NCI-H2029 (cell line): ENCODE measurements around the gene SLBP.

ENCODE experiments used
- DNase-seq: peaks from one replicate; lab custom pipeline; 2025; lab: John Stamatoyannopoulos, UW

Gene SLBP

DNA sequence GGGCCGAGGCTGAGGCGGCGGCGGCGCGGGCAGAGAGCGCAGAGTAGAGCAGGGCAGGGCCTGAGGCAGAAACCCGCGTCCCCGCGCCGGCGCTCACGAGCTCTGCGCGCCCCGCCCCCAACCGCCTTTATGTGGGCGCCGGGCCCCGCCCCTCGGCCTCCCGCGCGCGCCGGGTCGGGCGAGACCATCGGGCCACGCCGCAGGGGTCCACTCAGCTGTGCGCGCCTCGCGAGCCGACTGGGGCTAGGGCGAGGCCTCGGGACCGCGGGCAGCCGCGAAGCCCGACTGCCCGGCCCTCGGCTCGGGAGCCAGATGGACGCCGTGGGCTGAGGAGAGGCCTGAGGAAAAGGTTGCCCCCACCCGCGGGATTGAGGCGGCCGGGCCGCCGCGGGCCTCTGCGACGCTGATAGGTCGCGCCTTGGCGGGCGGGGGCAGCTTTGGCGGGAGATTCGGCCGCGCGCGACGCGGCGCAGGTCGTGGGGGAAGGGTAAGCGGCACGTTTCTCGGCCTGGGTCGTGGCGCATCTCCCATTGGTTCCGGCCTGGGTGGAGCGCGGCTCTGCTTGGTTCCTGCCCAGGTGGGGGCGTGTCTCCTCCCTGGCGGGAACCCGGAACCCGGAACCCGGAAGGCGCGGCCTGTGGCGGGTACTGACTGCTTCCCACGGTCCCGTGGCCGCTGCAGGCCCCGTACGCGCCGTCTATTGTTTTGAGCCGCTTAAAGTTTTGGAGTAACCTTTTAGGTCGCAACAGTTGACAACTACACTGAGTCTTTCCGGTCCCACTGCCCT, at the start of gene SLBP:
SLBP (minus strand) TSS at position 104 of the 787 bp plus-strand sequence. CDS start 131 bp downstream, outside the sequence.
- DNase-seq: peak; percentile 97

GRCh38 chr4:1761130-1761689, 49.1 kb upstream of the SLBP start:
- DNase-seq: no peak

- DNase-seq: no peak
These were observed 48.5 kb upstream of the SLBP start for GRCh38 chr4:1760521-1761071.

DNA sequence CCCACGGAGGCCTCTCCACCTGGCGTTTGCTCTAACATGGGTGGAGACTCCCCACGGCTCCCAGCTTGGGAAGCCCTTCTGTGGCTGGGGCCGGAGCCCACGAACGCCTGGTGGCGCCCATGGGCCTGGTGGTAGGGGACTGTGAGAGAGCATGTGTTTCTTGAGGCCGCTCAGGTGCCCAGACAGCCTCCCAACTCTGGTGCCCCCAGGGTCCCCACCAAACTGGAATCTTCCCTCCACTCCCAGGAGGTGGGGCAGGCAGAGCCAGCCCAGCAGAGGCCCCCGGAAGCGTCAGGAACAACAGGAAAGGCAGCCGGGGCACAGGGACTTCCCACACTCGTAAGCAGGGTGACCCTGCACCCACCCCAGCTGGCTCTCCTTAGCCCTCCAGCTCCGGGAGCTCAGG, 47.7 kb upstream of the SLBP start:
- DNase-seq: no peak

GRCh38 chr4:1759170-1759817, 47.2 kb upstream of the SLBP start:
- DNase-seq: no peak

DNA sequence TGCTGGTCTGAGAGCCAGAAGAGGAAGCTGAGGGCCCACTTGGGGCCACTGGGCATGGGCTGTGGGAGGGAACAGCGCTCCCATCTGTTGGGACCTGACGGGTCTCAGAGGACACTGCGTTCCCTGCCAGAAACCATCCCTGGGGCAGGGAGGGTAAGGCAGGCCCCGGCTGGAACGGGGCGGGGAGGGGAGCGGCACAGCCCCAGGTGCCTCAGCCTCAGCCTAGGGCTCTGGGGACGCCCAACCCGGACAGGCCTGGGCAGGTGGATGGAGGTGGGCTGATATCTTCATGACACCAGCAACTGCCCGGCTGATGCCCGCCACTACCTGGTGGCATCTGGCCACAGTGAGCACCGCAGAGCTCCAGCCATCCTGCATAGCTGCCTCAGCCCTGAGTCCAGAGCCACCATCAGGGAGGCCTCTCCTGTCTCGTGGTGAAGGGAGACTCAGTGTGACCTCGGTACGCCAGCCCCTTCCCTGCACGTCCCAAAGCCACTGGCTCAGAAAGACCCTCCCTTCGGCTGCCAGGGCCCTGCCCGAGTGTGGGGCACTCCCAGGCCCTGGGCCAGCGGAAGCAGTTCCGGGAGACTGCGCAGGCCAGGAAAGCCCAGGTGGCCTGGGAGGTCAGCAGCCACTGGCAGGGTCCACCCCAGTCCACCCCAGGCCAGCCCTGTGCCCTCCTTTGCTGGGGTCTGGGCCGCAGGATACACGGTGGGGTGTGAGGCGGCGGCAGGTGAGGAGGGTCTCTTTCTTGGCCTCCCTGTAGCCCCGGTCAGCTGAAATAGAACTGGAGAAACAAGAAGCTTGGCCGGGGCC, 46.4 kb upstream of the SLBP start:
- no peak for DNase-seq

DNA sequence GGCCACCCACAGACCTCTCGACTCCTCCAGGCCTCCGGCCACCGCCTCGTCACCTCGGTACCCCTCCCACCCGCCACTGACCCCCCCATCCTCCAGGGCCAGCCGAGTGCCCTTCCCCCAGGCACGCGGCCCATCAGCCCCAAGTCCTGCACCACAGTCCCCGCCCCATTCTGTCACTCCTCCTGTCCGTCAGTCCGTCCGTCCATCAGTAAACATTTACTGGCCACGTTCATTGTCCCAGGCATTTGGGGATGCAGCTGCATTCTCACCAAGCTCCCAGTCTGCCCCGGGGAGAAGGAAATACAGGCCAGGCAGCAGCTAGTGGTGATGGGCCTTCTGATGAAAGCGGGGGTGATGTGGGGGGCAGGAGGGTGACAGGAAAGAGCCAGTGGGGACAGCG, 45.7 kb upstream of the SLBP start:
- no peak for DNase-seq

GRCh38 chr4:1756893-1757779, 45.0 kb upstream of the SLBP start:
- DNase-seq: no peak

DNA sequence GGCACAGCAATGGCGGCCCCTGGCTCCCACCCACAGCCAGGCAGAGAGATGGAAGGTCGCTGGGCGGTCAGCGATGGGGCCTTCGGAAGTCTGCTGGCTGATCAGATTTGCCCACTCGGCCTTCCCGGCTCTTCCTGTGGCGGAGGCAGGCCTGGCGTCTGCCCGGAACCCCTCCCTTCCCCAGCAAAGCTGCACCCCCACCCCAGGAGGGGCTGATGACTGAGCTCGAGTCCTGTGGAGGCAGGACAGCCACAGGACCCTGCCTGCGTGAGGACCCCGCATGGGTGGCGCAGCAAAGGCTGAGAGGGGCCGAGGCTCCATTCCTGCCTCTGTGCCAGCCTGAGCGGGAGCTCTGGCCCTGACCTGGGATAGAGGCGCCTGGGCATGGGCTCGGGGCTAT, 44.0 kb upstream of the SLBP start:
- no peak for DNase-seq

DNA sequence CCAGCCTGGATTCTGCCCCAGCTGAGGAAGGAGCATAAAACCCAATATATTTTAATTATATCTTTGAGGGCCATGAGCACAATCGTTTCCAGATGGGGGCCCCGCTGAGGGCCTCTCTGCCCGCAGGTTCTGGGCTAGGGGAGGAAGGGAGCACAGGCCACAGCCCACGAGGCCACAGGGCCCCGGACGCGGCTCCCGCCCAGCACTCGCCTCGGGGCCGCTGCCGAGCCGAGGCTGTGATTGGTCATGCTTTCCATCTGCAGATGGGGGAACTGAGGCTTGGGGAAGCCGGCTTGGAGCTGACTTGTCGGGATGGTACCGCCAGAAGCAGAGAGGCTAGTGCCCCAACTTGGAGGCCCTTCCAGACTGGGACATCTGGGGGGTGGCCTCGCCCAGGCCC, 43.2 kb upstream of the SLBP start:
- DNase-seq: no peak

DNA sequence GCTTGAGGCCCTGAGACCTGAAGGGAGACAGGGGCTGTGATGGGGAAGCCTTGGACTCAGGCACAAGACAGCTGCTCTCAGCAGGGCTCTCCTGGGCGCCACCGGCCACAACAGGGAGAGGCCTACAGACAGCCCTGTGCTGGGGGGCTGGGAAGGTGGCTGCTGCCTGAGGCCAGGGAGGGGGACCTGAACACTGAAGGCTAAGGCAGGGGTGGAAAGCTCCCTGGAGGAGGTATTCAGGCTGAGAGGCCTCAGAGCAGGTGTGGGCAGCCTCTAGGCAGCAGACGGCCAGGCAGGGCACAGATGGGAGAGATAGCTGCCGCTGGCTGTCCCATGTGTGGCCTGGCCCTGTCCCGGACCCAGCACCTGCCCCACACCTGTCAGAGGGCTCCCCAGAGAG, 42.2 kb upstream of the SLBP start:
- DNase-seq: no peak

- no peak for DNase-seq
These were observed 41.7 kb upstream of the SLBP start for GRCh38 chr4:1753697-1754311.

GRCh38 chr4:1753294-1753696, 41.2 kb upstream of the SLBP start:
- DNase-seq: no peak

DNA sequence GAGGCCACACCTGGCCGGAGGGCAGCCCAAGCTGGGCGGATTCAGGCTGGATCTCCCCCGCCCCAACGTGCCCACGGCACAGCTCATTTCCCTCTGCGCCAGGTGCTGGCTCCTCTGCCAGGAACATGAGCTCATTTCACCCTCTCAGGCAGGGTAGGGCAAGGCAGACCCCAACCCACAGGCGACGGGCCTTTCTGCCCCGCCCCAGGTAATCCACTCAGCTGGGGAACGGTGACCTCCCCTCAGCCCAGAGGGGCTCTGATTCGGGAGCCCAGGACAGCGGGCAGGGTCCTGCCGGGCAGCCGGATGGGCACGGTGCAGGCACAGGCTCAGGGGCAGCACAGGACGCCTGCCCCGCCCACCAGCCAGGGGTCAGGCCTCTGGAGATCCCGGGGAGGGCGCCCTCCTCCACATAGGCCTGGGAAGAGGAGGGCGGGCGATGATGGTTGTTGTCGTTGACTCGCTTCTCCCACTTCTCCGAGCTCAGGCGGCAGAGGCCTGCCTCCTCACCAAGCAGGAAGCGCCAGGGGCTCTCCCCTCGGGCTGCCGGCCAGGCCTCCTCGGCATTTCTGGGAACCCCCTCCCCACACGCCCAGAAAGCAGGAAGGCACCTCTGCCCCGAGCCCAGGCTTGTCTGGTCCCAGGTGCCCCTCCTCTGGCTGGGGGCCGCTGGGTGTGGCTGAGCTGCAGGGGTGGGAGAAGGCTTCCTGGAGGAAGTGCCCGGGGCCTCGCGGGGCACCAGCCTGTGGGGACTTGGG, 40.3 kb upstream of the SLBP start:
- DNase-seq: peak; percentile 43

GRCh38 chr4:1751919-1752283, 39.8 kb upstream of the SLBP start:
- no peak for DNase-seq

DNA sequence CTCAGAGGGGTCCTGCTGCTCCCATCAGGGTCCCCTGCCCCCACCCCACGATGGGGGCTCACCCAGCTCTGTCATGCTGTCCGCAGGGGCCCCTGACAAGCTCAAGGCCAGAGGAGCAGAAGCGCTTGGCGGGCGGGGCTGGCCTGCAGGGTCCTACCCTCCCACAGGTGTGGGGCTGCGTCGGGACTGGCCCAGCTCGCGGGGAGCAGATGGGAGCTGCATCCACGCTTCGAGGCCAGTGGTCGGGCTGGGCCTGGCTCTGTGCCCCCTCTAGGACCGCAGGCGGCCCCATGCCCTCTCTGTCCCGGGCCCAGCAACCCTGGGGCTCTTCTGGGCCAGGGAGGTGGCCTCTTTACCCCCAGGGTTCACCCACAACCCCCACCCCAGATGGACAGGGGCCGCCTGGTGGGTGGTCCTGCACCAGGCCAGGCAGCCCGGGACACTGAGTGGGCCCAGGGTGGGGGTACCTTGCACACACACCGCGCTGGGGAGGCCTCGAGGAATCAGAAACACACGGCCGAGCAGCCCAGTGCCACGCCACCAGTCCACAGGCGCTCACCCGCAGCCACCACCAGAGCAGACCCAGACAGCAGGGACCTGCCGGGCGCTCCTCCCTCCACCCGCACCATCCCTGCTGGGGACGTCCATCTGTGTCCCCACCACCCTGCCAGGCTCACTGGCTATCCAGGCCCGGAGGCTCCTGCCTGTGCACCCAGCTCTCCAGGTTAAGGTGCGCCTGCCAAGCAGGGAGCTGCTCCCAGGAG, 39.2 kb upstream of the SLBP start:
- DNase-seq: no peak

GRCh38 chr4:1750381-1751154, 38.4 kb upstream of the SLBP start:
- no peak for DNase-seq

GRCh38 chr4:1749826-1750225, 37.7 kb upstream of the SLBP start:
- no peak for DNase-seq
